Inferior parietal cortex (tissue), 1 donor: ENCODE results near the gene OMA1.
"Not testable (repeated sequence)": the region's sequence is repeated elsewhere in the genome, so short reads cannot be mapped to it uniquely, and the experiment has no call there.

ENCODE experiments used
- DNase-seq: peaks from one replicate; pipeline ENCODE4 v3.0.0-alpha.2; 2016; ENCODE audit errors: extremely low spot score

The OMA1 gene

DNA sequence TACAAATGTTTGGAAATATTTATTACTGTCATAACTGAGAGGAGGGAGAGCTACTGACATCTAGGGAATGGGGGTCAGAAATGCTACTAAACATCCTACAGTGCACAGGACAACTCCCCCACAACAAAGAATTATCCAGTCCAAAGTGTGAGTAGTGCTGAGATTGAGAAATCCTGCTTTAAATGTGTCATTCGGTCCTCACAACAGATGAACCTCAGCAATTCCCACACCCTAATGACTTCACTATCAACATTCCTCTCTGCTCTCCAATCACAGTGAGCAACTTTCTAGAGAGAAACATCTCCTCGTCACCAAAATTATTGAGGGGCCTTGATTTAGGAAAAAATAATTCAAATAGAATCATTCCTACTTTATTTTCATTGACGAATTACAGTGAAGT is 18.0 kb downstream of the OMA1 start:
- no peak for DNase-seq

DNA sequence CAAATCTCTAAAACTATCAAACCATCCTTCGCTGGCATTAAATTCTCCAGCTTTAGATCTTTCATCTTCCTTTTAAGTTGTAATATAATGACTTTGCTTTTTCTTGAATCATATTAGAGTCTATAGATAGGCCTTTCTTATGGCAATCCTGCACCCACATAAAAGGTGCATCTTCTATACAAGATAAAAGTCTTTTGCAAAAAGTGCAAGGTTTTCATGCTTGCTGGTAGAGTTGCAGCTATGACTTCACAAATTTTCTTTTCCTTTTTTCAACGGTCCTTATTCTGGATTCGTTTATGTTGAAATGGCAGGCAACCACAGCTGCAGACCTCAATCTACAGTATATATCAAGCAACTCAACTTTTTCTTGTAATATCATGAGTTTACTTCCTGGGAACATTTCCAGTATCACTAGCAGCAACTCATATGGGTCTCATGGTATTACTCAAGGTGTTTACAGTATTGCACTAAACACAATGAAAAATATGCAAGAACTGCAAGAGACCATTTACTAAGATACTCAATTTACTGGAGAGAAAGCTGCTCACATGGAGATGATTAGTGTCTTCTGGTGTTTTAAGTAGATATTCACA is 22.1 kb downstream of the OMA1 start:
- DNase-seq, result no peak

DNA sequence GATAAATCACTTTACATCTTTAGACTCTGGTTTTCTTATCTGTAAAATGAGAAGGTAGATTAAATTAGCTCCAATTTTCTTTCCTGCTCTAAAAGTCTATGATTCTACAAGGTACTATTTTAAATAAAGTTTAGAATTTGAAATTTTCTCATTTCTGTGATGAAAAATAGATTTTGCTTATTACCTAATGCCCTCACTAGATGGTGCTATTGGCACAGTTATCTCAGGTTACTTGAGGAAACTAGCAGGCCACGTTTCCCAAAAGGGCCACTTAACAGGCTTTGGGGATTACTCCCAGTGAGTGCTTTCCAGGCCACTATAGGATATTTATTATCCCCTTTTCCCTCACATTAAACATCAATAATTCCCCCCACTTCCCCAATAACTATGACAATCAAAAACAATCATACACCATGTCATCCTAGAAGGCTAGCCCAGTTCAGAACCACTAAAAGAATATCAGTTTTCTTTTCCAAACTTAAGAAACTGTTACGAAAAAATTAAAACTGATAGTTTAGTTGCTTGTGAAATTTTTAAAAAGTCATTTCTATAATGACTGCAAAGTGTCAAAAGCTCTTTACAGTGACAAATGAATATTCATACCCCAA is 30.6 kb downstream of the OMA1 start:
- peak; percentile 87 for DNase-seq

DNA sequence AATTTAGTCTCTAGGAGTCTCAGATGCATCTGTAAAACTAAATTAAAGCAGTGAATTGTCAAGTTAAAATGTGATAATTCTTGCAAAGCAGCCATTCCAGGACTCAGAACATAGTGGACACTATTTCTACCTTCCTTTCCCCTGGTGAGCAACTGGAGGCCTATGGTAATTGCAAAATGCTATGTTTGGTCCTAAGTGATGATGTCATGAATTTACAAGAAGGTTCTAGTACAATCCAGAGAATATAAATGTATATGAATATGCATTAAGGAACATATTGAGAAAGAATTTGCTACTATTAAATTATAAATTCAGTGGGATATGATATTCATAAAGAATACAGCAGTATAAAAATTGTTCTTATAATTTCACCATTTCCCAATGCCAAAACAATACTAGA is 32.6 kb downstream of the OMA1 start:
- no peak for DNase-seq

DNA sequence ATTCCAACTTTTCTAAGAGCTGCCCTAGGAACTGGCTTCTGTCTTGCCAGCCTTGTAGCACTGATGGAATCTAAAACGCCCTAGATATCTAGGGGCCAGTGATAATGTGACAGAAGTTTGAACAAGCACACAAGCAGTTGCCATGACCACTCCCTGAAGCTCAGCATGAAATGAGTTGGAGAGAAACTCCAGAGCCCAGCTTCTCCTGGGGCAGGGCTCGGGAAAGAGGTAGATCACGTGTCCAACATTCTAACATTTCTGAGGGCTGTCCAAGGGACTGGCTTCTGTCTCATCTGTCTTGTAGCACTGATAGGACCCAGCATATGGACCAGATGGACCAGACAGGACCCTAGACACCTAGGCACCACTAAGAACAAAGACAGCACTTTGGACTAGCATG is 37.9 kb downstream of the OMA1 start:
- DNase-seq, result no peak

DNA sequence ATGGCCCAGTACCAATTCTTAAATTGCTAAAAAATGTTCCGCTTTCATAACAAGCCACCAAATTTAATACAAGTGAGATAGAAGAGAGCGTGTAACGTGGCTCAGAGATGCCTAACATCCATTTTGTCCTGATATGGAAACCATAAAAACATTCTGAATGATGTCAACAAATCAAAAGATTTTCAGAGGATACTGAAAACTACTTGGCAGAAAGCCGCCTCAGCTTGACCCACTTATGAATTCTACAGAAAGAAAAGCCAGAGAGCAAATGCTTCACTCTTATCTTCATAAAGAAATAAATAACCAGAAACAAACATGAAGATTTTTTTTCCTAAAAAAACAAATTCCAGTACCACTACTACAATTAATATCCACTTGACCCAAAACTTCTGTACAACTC is 41.2 kb downstream of the OMA1 start:
- no peak for DNase-seq

DNA sequence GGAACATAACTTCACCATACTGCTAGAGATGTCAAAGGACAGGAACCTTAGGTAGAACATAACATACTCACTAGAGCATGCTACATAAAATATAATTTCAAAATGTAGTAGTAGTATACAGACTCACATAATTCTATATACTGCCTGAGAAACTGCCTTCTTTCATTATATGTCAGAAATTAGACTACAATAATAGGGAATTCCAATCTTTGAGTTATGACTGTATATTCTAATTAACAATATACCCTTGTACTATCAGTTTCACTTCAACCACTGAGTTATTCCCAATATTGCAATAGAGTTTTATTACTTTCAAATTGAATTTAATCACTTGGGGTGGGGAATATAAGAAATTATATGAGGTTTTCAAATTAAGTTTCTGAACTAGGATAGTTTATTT is 44.0 kb downstream of the OMA1 start:
- no peak for DNase-seq

DNA sequence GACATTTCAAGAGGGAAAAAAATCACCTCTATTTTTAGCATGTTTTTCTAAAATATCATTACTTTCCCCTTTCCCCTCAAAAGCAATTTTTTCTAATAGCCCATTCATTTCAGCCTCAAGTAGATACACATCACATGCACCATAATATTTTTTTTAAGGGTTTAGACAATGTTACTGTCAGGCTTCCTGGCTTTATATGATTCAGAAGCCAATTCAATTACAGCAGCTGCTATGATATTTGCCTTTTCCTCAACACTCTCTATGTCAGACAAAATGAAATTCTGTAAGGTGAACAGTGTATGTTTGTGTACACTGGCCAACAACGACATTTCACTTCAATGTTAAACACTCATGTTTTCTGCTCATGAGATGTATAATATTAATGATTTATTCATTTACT is 46.5 kb downstream of the OMA1 start:
- DNase-seq, result no peak

DNA sequence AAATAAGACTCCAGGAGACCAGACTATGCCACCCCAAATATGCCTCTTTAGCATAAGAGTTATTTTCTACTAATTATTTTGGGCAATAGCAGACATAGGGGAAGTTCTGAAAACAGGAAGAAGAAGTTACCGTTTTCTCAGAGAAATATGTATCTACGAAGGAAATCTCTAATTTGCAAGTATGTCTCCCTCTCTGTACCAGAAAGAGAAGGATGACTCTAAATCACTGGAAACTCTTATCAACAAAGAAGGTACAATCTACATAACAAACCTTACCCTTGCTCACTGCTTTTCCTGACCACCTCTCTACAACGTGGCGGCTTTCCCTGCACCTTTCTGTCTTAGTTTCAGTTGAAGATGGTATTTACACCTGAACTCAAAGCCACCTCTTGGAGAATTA is 49.0 kb downstream of the OMA1 start:
- DNase-seq, result no peak

DNA sequence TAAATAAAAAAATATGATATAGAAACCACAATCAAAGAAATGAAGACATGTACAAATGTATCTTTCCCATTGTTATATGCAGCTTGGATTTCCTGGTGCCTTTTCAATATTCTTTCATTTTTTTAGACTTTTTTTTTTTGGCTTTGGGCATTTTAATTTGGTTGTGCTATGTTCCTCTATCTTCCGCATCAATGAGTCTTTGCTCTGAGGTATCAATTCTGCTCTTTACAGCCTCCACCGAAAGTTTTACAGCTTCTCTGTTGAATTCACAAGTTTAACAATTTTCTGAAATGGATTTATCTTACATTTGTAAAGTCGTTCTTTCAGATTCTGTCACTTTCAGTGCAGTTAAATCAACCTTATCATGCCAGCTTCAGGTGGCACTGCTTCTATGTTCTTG is 50.5 kb downstream of the OMA1 start:
- no peak for DNase-seq

DNA sequence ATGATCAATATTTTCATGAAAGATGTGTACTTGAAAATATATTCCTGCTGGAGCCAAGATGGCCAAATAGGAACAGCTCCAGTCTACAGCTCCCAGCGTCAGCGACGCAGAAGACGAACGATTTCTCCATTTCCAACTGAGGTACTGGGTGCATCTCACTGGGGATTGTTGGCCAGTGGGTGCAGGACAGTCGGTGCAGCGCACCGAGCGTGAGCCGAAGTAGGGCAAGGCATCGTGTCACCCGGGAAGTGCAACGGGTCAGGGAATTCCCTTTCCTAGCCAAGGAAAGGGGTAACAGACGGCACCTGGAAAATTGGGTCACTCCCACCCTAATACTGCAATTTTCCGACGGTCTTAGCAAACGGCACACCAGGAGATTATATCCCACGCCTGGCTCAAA is 57.6 kb downstream of the OMA1 start:
- DNase-seq, result not testable (repeated sequence)

DNA sequence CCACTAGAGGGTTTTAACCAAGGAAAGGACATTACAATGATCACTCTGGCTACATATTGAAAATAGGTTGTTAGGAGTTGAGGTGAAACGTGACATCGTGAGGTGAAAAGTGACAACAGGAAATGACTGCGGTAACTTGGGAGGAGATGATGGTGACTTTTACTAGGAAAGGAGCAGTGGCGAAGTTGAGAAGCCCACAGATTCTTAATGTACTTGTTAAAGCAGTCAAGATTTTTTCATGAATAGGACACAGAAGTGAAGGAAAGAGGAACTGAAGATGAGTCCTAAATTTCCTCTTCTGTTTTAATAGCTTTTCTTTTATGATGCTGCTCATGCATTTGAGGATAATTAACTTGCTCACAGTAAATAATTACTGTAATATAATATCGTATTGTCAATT is 59.5 kb downstream of the OMA1 start:
- DNase-seq, result no peak

DNA sequence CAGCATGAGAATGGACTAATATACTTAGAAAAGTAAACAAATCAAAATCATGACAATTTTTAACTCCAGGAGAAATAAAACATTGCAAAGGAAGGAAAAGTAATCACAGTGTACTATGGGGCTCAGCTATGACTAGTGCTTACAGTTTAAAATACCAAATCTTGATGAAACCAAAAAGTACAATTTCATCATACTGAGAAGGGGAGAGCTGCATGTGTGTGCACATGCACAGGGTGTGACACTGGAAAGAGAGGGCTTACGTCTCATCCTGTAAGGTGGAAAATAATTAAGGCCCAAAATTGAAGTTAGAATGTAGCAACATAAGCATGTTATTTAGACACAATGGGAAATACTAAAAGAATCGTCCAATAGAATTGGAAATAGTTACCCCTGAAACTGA is 64.6 kb downstream of the OMA1 start:
- DNase-seq, result no peak

DNA sequence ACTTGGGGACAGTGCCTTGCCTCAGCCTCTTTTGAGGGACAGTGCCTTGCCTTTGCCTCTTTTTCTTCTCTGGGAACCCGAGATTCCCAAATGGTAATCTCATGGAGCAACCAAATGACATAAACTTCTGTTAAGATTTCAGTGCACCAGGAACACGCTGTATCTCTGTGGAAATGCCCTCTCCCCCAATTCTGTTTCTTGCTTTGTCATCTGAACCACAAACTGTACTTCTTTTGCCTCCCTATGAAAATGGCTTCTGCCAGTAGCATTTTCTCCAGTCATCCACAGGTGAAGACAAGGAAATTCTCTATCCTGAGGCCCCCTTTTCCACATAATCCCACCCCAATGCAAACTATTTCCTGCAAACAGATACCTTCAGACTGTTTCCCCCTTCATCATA is 66.3 kb downstream of the OMA1 start:
- no peak for DNase-seq

DNA sequence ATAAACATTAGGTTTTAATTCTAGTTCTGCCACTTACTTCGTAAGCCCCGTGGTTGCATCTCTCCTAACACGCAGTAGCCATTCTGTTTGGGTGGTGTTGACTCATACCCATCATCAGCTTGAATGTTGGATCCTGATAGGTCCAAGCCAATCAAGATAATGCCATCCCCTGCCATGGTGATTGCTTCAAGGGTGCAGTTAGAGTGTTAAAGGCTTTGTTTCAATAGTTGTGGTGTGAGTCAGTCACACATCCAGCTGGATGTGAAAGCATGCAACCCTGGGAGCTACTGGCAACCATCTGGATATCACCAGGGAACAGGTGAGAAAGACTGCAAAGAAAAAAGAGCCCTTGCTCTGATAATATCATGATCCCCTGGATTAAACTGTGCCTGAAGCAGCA is 69.1 kb downstream of the OMA1 start:
- DNase-seq, result no peak

DNA sequence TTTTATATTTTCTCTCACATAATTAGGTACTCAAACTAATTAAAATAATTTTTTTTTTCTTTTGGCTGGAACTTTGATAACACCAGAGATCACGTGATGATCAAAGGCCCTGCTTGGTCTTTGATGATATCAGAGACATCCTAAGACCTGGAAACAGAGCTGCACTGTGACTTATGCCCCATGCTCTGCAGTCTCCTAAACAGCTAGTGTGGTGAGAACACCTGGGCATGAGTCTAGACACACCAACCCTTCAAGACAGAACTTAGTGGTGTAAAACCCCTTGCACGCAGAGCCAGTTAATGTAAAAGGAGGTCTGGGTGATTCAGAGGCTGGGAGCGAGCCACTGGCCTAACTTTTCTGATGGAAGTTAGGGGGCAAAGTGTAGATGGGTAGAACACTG is 70.3 kb downstream of the OMA1 start:
- no peak for DNase-seq

DNA sequence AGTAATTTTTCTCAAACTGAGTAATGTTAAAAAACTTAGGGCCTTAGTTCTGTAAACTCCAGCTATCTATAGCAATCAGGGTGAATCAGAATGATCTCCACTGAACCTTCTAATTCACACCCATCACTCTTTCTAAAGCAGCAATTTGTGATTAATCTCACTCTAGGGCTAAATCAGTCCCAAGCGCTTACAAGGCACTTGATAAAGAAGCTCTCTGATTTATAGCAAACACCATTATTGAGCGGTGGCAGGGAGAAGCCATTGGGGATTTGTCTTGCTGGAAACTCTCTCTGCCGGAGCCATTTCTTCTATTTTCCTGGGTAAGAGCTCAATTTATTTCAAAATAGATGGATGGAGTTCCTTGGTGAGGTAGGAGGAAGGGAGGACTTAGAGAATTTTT is 77.0 kb downstream of the OMA1 start:
- no peak for DNase-seq

DNA sequence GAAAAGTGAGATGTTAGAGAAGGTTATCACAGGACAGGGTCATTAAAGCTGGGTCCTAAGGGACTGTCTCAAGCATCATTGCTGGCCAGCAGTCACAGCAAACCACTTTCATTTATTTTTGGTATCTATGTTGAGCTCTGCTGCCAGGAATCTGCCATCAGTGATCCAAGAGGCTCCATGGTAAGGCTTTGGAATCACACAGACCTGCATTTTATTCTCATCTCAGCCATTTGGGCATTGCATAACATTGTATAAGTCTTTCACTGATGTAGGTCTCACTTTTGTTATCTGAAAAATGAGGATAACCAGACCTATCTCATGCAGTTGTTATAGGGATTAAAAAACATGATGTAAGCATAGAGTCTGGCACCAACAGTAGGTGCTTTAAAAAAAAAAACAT is 77.5 kb downstream of the OMA1 start:
- no peak for DNase-seq

DNA sequence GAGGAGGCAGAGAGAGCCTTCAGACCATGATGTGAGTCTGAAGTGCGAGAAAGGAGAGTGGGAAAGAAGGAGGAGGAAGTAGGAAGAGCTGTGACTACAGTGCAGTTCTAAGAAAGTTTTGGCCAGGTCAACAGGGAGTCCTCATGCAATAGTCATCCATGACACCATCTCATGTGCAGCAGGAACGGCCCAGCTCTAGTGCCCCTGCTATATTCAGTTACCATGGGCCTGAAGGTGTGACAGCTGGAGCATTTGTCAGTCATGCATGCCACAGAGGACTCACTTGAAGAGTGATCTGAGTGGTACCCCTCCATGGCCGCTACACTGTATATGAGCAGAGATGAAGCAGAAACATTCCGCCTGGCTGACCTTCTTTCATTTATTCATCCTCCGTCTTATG is 77.9 kb downstream of the OMA1 start:
- DNase-seq, result no peak

DNA sequence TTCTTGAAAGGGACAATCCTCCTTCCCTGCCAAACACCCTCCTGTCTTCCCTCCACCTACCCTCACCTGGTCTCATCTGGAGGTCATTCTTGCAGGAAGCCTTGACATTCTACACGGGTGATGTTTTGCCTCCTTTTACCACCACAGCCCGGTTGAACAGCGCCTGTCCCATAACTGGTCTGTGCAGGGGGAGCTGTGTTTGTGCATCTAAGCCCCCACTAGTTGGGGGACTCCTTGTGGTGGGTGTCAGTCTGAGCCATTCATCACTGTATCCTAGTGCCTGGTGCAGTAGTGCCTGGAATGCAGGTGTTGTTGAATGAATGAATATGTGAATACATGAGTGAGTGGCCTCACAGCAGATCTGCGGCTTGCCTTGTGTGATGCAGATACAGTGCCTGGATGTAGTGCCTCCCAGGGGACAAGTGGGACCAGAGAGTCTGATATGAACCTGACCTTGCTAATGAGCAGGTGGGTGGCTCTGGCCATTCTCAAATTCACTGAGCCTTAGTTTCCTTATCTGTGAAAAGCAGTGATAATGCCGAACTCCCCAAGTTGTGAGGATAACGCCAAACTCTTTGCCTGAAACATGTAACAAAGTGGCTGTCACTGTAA is 79.8 kb downstream of the OMA1 start:
- no peak for DNase-seq

DNA sequence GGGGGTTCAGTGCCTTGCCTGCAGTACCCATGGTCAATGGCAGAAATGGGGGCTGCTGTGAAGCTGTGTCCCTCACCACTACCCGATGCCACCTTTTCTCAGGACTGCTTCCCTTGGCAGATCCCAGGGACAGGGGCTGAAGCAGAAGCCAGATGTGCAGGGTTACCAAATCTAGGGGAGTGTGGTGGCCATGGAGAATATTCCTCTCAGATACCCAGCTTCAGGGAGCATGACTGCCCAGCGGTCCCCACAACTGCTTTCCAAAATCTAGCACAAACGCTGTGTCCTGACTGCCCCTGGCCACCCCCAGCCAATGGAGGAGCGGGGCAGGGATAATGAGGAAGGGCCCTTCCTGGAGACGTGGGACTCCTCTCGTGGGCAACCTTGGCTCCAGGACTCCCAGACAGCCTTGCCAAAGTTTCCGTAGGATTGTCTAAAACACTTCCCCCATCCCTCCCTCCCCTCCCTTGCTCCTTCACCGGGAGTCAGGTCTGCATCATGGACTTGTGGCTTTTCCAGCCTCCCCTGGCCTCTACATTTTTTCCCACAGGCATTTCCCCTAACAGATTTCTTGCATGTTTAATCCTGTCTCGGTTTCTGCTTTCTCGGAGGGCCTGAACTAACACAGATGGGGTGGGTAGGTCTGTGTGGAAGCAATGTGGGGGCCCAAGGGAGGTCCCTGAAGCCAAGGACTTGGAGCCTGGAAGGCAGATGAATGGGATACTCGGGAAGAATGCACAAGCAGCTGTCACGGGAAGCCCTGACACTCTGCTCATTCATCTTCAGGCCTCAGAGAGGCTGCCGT is 80.5 kb downstream of the OMA1 start:
- DNase-seq, result no peak

DNA sequence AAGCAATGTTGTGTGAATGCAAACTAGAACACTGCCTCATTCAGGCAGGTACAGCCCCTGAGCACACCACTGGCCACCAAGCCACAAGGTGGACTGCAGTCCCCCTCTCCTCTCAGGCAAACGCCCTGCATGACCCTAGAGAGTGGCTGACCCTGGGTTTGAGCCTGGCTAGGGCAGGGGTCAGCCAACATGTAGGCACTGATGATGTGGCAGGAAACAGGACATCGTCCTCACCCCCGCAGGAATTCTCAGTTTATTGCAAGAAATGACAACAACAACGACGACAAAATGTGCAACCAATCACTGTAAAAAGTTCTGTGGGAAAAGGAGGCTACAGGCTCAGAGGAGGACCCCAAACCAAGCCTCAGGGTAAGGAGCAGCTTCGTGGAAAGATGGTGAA is 81.3 kb downstream of the OMA1 start:
- no peak for DNase-seq

DNA sequence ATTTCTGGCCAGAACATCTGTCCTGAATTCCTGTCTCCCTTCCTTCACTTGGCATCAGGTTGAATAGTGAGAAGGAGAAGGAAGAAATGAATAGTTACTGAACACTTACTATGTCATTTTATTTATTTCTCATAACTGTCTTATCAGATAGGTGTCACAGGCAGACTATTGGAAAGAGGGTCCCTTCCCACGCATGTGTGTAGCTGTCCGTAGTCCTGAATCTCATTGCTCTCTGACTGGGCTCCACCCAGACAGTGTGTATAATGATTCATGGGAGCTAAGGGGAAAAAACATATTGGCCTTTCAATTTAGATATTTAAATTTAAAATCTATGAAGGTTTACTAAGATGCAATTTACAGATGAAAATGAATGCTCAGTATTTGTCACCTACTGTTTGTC is 86.1 kb downstream of the OMA1 start:
- no peak for DNase-seq
